Measurements from ENCODE around the gene PLD5. TPM values are rescaled to one million over a fixed set of nuclear protein-coding genes. Genes with fewer than 3 reads are reported as not detected.

Gene PLD5
- total and polyA plus RNA-seq, 7 donors: 0.03 to 0.92 (median 0.22) TPM; not detected in 4

DNA sequence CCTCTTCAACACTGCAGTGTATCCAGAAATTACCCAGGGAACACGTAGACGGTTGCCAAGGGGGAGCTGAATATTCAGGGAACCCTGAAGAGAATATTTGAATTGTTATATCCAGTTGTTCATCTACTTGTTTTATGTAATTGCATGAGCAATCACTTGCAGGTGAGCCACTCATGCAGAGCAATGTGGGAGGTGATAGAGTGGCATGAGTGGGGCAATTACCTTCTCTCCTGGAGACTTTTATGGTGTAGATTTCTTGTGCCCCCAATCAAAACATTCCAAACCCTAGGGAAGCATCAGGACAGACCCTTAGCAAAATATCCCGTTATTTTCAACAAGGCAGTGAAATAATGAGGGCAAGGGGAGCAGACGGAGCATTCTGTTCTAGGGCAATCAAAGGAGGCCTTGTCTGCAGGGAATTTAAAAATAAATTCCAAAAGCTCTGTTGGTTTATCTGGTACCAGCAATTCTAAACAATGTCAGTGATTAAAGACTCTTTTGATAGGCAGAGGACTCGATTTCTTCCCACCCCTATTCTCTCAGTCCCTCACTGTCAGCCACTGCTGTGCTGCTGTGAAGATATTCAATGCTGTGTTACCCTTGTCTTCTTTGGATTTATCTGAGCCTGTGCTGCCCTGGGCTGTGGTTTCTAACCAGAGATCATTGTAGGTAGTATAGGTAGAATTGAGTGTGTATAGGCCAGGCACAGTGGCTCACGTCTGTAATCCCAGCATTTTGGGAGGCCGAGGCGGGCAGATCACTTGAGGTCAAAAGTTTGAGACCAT, 345.4 kb downstream of the PLD5 start:
- intact Hi-C loops (cut with DNase I): no loop called here
- Histone ChIP-seq H3K9me3 (peaks cover 17% of the 10 kb centered on the region), H3K36me3 (ENCODE audit: insufficient read depth in 1 of 2, low read depth in 1 of 2) (no peaks in the 10 kb centered on the region), H3K27ac (no peak overlapping the region), H3K27me3 (ENCODE audit: insufficient read depth in 3 of 3, low read length in 2 of 3) (no peaks in the 10 kb centered on the region), H3K4me3 (no peak overlapping the region), H3K4me1 (no peaks in the 10 kb centered on the region)
- ATAC-seq (no peak), DNase-seq (no peak)
- WGBS, 3 donors: 47 to 52% (median 50%) methylated on average over 8 of the region's 8 CpGs
- TF ChIP-seq, protein P1, sequence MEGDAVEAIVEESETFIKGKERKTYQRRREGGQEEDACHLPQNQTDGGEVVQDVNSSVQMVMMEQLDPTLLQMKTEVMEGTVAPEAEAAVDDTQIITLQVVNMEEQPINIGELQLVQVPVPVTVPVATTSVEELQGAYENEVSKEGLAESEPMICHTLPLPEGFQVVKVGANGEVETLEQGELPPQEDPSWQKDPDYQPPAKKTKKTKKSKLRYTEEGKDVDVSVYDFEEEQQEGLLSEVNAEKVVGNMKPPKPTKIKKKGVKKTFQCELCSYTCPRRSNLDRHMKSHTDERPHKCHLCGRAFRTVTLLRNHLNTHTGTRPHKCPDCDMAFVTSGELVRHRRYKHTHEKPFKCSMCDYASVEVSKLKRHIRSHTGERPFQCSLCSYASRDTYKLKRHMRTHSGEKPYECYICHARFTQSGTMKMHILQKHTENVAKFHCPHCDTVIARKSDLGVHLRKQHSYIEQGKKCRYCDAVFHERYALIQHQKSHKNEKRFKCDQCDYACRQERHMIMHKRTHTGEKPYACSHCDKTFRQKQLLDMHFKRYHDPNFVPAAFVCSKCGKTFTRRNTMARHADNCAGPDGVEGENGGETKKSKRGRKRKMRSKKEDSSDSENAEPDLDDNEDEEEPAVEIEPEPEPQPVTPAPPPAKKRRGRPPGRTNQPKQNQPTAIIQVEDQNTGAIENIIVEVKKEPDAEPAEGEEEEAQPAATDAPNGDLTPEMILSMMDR (IDR thresholded peaks at IDR 0.05): no peak

DNA sequence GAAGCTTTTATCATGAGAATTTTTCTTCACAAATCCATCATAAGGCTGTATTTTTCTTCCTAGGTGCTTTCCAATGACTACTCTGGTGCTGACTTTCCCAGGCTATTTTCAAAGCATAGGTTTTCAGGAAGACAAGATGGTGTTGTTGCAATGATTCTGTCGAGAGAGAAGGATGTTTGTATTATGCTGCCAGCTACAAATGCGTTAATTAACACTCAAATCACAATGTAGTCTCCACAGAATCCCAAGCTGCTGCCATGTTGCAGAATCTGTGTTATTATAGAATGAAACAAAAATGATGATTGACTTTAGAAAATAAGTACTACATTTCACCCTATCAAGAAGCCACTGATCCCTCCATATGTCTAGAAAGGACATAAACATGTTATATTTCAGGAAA, 346.1 kb downstream of the PLD5 start:
- H3K4me3 ChIP-seq: no peak overlapping the region
- ATAC-seq (no peak), DNase-seq (no peak)
- no peaks in the 10 kb centered on the region for H3K27me3 ChIP-seq (ENCODE audit: insufficient read depth in 3 of 3, low read length in 2 of 3)
- peaks cover 17% of the 10 kb centered on the region for H3K9me3 ChIP-seq
- no peaks in the 10 kb centered on the region for H3K36me3 ChIP-seq (ENCODE audit: insufficient read depth in 1 of 2, low read depth in 1 of 2)
- intact Hi-C loops (cut with DNase I): no loop called here
- no peak overlapping the region for H3K27ac ChIP-seq
- WGBS, 3 donors: 43 to 67% (median 59%) methylated on average over 2 of the region's 2 CpGs
- TF ChIP-seq, protein P1 (IDR thresholded peaks at IDR 0.05): no peak
- no peaks in the 10 kb centered on the region for H3K4me1 ChIP-seq

DNA sequence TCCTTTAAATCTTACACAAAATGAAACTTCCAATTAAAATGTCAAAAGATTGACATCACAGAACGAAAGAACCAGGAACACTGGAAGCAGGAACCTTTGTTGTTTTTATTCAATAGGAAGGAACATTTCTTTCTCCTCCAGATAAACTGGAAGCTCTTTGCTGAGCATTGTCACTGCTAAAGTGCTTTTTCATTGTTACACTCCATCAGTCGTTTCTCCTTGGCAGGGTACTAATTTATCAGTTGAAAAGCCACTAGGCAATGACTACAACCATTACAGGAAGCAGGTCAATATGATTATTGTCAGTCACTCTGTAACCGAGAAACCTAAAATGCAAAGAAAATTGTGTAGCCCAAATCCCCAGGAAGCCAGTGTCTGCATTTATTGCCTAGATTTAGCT, 362.4 kb downstream of the PLD5 start:
- Histone ChIP-seq H3K9me3 (no peaks in the 10 kb centered on the region), H3K4me1 (no peaks in the 10 kb centered on the region), H3K36me3 (ENCODE audit: insufficient read depth in 1 of 2, low read depth in 1 of 2) (no peaks in the 10 kb centered on the region), H3K4me3 (no peak overlapping the region), H3K27me3 (ENCODE audit: insufficient read depth in 3 of 3, low read length in 2 of 3) (no peaks in the 10 kb centered on the region), H3K27ac (no peak overlapping the region)
- DNase-seq (no peak), ATAC-seq (no peak)
- TF ChIP-seq, protein P1 (IDR thresholded peaks at IDR 0.05): no peak
- intact Hi-C loops (cut with DNase I): no loop called here
- WGBS, 3 donors: 49 to 64% (median 58%) methylated on average over 3 of the region's 3 CpGs

DNA sequence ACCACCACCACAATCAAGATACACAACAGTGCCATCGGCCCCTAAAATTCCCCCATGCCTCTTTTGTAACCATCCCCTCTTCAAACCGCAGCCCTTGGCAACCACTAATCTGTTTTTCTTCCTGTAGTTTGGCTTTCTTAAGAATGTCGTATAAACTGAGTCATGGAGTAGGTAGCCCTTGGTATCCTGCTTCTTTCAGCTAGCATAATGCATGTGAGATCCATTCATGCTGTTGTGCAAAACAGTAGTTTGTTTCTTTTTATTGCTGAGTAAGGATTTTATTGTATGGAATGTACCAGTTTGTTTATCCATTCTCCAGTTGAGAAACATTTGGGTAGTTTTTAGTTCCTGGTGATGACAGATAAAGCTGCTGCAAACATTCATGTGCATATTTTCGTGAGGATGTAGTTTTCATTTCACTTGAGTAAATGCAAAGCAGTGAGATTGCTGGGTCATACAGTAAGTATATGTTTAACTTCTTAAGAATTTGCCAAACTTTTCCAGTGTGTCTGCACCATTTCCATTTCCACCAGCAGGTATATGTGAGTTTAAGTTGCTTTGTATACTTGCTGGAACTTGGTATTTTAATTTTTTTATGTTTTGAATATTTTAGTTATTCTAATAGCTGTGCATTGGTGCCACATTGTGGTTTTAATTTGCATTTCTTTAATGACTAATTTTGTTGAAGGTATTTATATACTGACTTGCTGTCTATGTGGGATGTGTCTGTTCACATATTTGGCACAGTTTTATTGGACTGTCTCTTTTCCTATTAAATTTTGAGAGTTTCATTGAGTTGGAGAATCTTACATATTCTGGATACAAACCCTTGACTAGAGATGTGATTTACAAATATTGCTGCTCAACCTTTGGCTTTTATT, 377.2 kb downstream of the PLD5 start:
- DNase-seq (no peak), ATAC-seq (no peak)
- no peaks in the 10 kb centered on the region for H3K36me3 ChIP-seq (ENCODE audit: insufficient read depth in 1 of 2, low read depth in 1 of 2)
- H3K4me3 ChIP-seq: no peak overlapping the region
- intact Hi-C loops (cut with DNase I): no loop called here
- no peaks in the 10 kb centered on the region for H3K27me3 ChIP-seq (ENCODE audit: insufficient read depth in 3 of 3, low read length in 2 of 3)
- H3K9me3 ChIP-seq: peaks cover 3% of the 10 kb centered on the region
- 29 to 32% (median 32%) methylated on average over 4 of the region's 4 CpGs for WGBS, 3 donors
- no peaks in the 10 kb centered on the region for H3K4me1 ChIP-seq
- TF ChIP-seq, protein P1 (IDR thresholded peaks at IDR 0.05): no peak
- H3K27ac ChIP-seq: no peak overlapping the region
